IPS-15b (cell line): ENCODE results near the gene GGCX.
A peak's percentile ranks its signal among the peaks of the same experiment; 100 is the strongest.
"Not testable (repeated sequence)": the region's sequence is repeated elsewhere in the genome, so short reads cannot be mapped to it uniquely, and the experiment has no call there.

Source experiments
- H3K27me3 ChIP-seq: one replicate; pipeline ENCODE4 v1.6.1; 2013; ENCODE audit warnings: low read length; ENCODE audit not compliant: control insufficient read depth, insufficient read depth
- H3K36me3 ChIP-seq: one replicate; pipeline ENCODE4 v1.6.1; 2013; ENCODE audit warnings: low read length; ENCODE audit not compliant: control insufficient read depth, insufficient read depth
- H3K4me1 ChIP-seq: one replicate; pipeline ENCODE4 v1.6.1; 2013; ENCODE audit warnings: mild to moderate bottlenecking, low read length; ENCODE audit not compliant: control insufficient read depth, insufficient read depth
- H3K4me3 ChIP-seq: one replicate; pipeline ENCODE4 v1.5.1; 2013; ENCODE audit warnings: low read depth, low read length
- H3K9ac ChIP-seq: one replicate; pipeline ENCODE4 v1.6.1; 2013; ENCODE audit warnings: low read depth, mild to moderate bottlenecking, low read length
- H3K9me3 ChIP-seq: one replicate; pipeline ENCODE4 v1.6.1; 2013; ENCODE audit warnings: mild to moderate bottlenecking, low read length; ENCODE audit not compliant: control insufficient read depth, insufficient read depth

The GGCX gene

GRCh38 chr2:85561280-85562212 lies at the start of gene GGCX:
TSS of gene GGCX (minus strand) at chr2:85561493. CDS start at chr2:85561428, 65 bp downstream.
- no peaks in the 10 kb centered on the region for H3K27me3 ChIP-seq
- no peaks in the 10 kb centered on the region for H3K4me1 ChIP-seq
- peaks cover 10% of the 10 kb centered on the region for H3K36me3 ChIP-seq
- H3K4me3 ChIP-seq: peak within 1 kb of the TSS; percentile 97
- no peaks in the 10 kb centered on the region for H3K9me3 ChIP-seq
- peak within 1 kb of the TSS; percentile 93 for H3K9ac ChIP-seq

- no peaks in the 10 kb centered on the region for H3K9me3 ChIP-seq
- peaks cover 2% of the 10 kb centered on the region for H3K4me1 ChIP-seq
- H3K4me3 ChIP-seq: no peak overlapping the region
- no peaks in the 10 kb centered on the region for H3K27me3 ChIP-seq
- peaks cover 8% of the 10 kb centered on the region for H3K36me3 ChIP-seq
- no peak overlapping the region for H3K9ac ChIP-seq
These were observed 46.2 kb upstream of the GGCX start for GRCh38 chr2:85607268-85608215.

GRCh38 chr2:85606116-85606455 lies 44.8 kb upstream of the GGCX start:
- Histone ChIP-seq H3K9ac (no peak overlapping the region), H3K9me3 (no peaks in the 10 kb centered on the region), H3K4me1 (peaks cover 2% of the 10 kb centered on the region), H3K27me3 (no peaks in the 10 kb centered on the region), H3K36me3 (peaks cover 8% of the 10 kb centered on the region), H3K4me3 (no peak overlapping the region)

GRCh38 chr2:85605406-85606115 lies 44.3 kb upstream of the GGCX start:
- Histone ChIP-seq H3K4me1 (no peaks in the 10 kb centered on the region), H3K4me3 (no peak overlapping the region), H3K9ac (no peak overlapping the region), H3K36me3 (peaks cover 8% of the 10 kb centered on the region), H3K27me3 (no peaks in the 10 kb centered on the region), H3K9me3 (no peaks in the 10 kb centered on the region)

- no peaks in the 10 kb centered on the region for H3K27me3 ChIP-seq
These were observed 43.5 kb upstream of the GGCX start for GRCh38 chr2:85604568-85605339.

GRCh38 chr2:85604133-85604444 lies 42.8 kb upstream of the GGCX start:
- not testable (repeated sequence) for H3K4me3 ChIP-seq, H3K27me3 ChIP-seq, H3K9me3 ChIP-seq, H3K9ac ChIP-seq, H3K4me1 ChIP-seq
- peaks cover 15% of the 10 kb centered on the region for H3K36me3 ChIP-seq

More at GRCh38 chr2:85604568-85605339, 43.5 kb upstream of the GGCX start:
- Histone ChIP-seq H3K36me3 (peaks cover 12% of the 10 kb centered on the region), H3K4me1 (no peaks in the 10 kb centered on the region), H3K9ac (no peak overlapping the region), H3K9me3 (no peaks in the 10 kb centered on the region), H3K4me3 (no peak overlapping the region)

- no peaks in the 10 kb centered on the region for H3K9me3 ChIP-seq
- H3K36me3 ChIP-seq: peaks cover 22% of the 10 kb centered on the region
- H3K27me3 ChIP-seq: no peaks in the 10 kb centered on the region
- H3K4me1 ChIP-seq: no peaks in the 10 kb centered on the region
- H3K9ac ChIP-seq: peak within 1 kb of the TSS; percentile 65
- H3K4me3 ChIP-seq: peak within 1 kb of the TSS; percentile 100
These were observed 41.4 kb upstream of the GGCX start, which contains the start of gene TMEM150A for GRCh38 chr2:85602476-85603234. TSS of gene TMEM150A (minus strand) at chr2:85602698. CDS start at chr2:85601948, 750 bp downstream.

- H3K27me3 ChIP-seq: no peaks in the 10 kb centered on the region
- peaks cover 25% of the 10 kb centered on the region for H3K36me3 ChIP-seq
- H3K4me3 ChIP-seq: peak overlapping the region; percentile 100
- H3K9me3 ChIP-seq: no peaks in the 10 kb centered on the region
- H3K4me1 ChIP-seq: no peaks in the 10 kb centered on the region
- peak overlapping the region; percentile 65 for H3K9ac ChIP-seq
These were observed 40.6 kb upstream of the GGCX start for GRCh38 chr2:85601771-85602475.

GRCh38 chr2:85600951-85601770 lies 39.9 kb upstream of the GGCX start:
- Histone ChIP-seq H3K36me3 (peaks cover 24% of the 10 kb centered on the region), H3K27me3 (no peaks in the 10 kb centered on the region), H3K4me3 (peak overlapping the region; percentile 100), H3K9ac (no peak overlapping the region), H3K9me3 (no peaks in the 10 kb centered on the region), H3K4me1 (peaks cover 3% of the 10 kb centered on the region)
